B cell (primary cell): ENCODE results near the gene ST6GALNAC3. TPM values are rescaled to one million over a fixed set of nuclear protein-coding genes. Genes with fewer than 3 reads are reported as not detected.
A peak's percentile ranks its signal among the peaks of the same experiment; 100 is the strongest.

Experiments
- ATAC-seq: fragments of 200-7000 bp; cut with Tn5 transposase; one replicate; pipeline ENCODE4 v1.10.0; 2021; ENCODE audit warnings: low read depth, mild to moderate bottlenecking, moderate number of reproducible peaks, moderate library complexity
- CTCF ChIA-PET: fragments of 350-600 bp; sonication (Branson Sonifier 250); formaldehyde crosslinking; loops from one replicate; lab custom pipeline; 2021; ENCODE audit warnings: antibody characterized with exemption, inconsistent platforms; lab: Charles Lee
- POLR2A ChIA-PET: fragments of 350-600 bp; sonication (Branson Sonifier 250); formaldehyde crosslinking; loops from one replicate; lab custom pipeline; 2021; ENCODE audit warnings: antibody characterized with exemption; lab: Charles Lee
- DNase-seq: peaks from one replicate; pipeline ENCODE4 v3.0.0; 2013
- H2AFZ ChIP-seq: 2 replicates; pipeline ENCODE4 v1.6.1; 2012; ENCODE audit warnings: mild to moderate bottlenecking, low read depth, low read length; ENCODE audit not compliant: insufficient read depth, poor library complexity, severe bottlenecking
- H3K27ac ChIP-seq, 2 donors: 1 replicate in 1 of 2; 2 replicates in 1 of 2; pipeline ENCODE4 v1.5.1; 2012 to 2013; ENCODE audit warnings: low read length in 2 of 2, mild to moderate bottlenecking in 2 of 2, moderate library complexity in 1 of 2
- H3K27me3 ChIP-seq, 4 experiments: fragments of 200-600 bp in 1 of 4; sonication (generic) in 1 of 4; replicated peaks in 1 of 4; 1 replicate in 2 of 4; 2 replicates in 2 of 4; pipeline versions ENCODE4 v1.6.1 to v1.7.0; 2013 to 2016; ENCODE audit warnings: low read length in 3 of 4, mild to moderate bottlenecking in 2 of 4, mixed read lengths in 1 of 4, moderate library complexity in 1 of 4; ENCODE audit not compliant: insufficient read depth in 4 of 4, control insufficient read depth in 3 of 4; ENCODE audit errors: control extremely low read depth in 1 of 4
- H3K36me3 ChIP-seq, 2 experiments: replicated peaks in 1 of 2; 1 replicate in 1 of 2; 2 replicates in 1 of 2; pipeline versions ENCODE4 v1.6.1 to v1.7.1; 2013; ENCODE audit warnings: low read length in 1 of 2; ENCODE audit not compliant: insufficient read depth in 2 of 2, control insufficient read depth in 1 of 2; ENCODE audit errors: control extremely low read depth in 1 of 2, extremely low read depth in 1 of 2
- H3K4me1 ChIP-seq, 2 donors: fragments of 200-600 bp in 1 of 2; sonication (generic) in 1 of 2; 1 replicate in 1 of 2; 2 replicates in 1 of 2; pipeline versions ENCODE4 v1.5.1 to v1.6.1; 2013 to 2017; ENCODE audit warnings: low read length in 2 of 2; ENCODE audit not compliant: control insufficient read depth in 2 of 2, insufficient read depth in 2 of 2
- H3K4me2 ChIP-seq: replicated peaks from 2 replicates; pipeline ENCODE3; 2012; ENCODE audit warnings: mild to moderate bottlenecking, low read depth, low read length; ENCODE audit not compliant: poor library complexity, severe bottlenecking
- H3K4me3 ChIP-seq, 5 experiments: fragments of 200-600 bp in 1 of 5; sonication (generic) in 1 of 5; 1 replicate in 3 of 5; 2 replicates in 2 of 5; pipeline versions ENCODE4 v1.5.1 to v1.7.0; 2011 to 2016; ENCODE audit warnings: low read length in 4 of 5, mild to moderate bottlenecking in 4 of 5, low read depth in 2 of 5, control low read depth in 1 of 5, moderate library complexity in 1 of 5; ENCODE audit not compliant: insufficient read depth in 1 of 5; ENCODE audit errors: control extremely low read depth in 1 of 5, extremely low read depth in 1 of 5
- H3K79me2 ChIP-seq: fragments of 200-600 bp; sonication (generic); one replicate; pipeline ENCODE4 v1.6.0; 2016; ENCODE audit warnings: low read length; ENCODE audit not compliant: control insufficient read depth, insufficient read depth
- H3K9ac ChIP-seq: fragments of 200-600 bp; sonication (generic); 2 replicates; pipeline ENCODE4 v1.6.1; 2017; ENCODE audit warnings: mild to moderate bottlenecking, low read length, moderate library complexity
- H3K9me3 ChIP-seq, 3 donors: one replicate each; pipeline versions ENCODE4 v1.6.1 to v1.7.1; 2013; ENCODE audit warnings: low read length in 2 of 3; ENCODE audit not compliant: control insufficient read depth in 2 of 3, insufficient read depth in 1 of 3; ENCODE audit errors: control extremely low read depth in 1 of 3
- H4K20me1 ChIP-seq: 2 replicates; pipeline ENCODE4 v1.6.0; 2012; ENCODE audit warnings: mild to moderate bottlenecking, low read length; ENCODE audit not compliant: insufficient read depth, control insufficient read depth, poor library complexity, severe bottlenecking
- H3K27ac Mint-ChIP-seq: one replicate; pipeline ENCODE4 v1.8.0; 2021; ENCODE audit warnings: mixed read lengths
- H3K27me3 Mint-ChIP-seq: one replicate; pipeline ENCODE4 v1.8.0; 2021; ENCODE audit warnings: mixed read lengths
- H3K4me1 Mint-ChIP-seq: one replicate; pipeline ENCODE4 v1.8.0; 2021; ENCODE audit warnings: mixed read lengths
- H3K4me3 Mint-ChIP-seq: one replicate; pipeline ENCODE4 v1.8.0; 2021; ENCODE audit warnings: mixed read lengths
- H3K9me3 Mint-ChIP-seq: one replicate; pipeline ENCODE4 v1.8.0; 2022; ENCODE audit warnings: mixed read lengths; ENCODE audit not compliant: insufficient read depth
- CTCF ChIP-seq: fragments of 200-600 bp; IDR thresholded peaks from one replicate; pipeline ENCODE4 v1.8.0; 2022; ENCODE audit warnings: antibody characterized with exemption, mild to moderate bottlenecking
- EZH2 ChIP-seq: IDR thresholded peaks from 2 replicates; pipeline ENCODE4 v1.6.1; 2012; ENCODE audit warnings: borderline replicate concordance, low read depth, mild to moderate bottlenecking, moderate library complexity, low read length; ENCODE audit not compliant: insufficient read depth, poor library complexity, severe bottlenecking
- WGBS: methylation state at CpG from one replicate; pipeline ENCODE4 v1.1.5; 2013; ENCODE audit warnings: missing lambda C conversion rate; ENCODE audit not compliant: insufficient coverage; 5-methylcytosine and 5-hydroxymethylcytosine counted together
- intact Hi-C: fragments of 100-400 bp; cut with micrococcal nuclease; formaldehyde crosslinking; loops from one replicate; pipeline ENCODE4 v1.10.0; 2022
- polyA plus RNA-seq: library from polyadenylated mRNA; depleted of rRNA; stranded (reverse); fragments of >200 nt; gene quantifications from 2 replicates; pipeline ENCODE4 v1.2.3, GENCODE V29; 2012
- total RNA-seq, 2 donors: library from RNA; stranded (reverse); fragments of 120-200 nt in 1 of 2; gene quantifications; 1 replicate in 1 of 2; 2 replicates in 1 of 2; pipeline versions ENCODE4 v1.2.3 to v1.2.4, GENCODE V29; 2013 to 2022

Gene ST6GALNAC3
- total and polyA plus RNA-seq, 2 donors (not counting 1 experiment from before 2014, with no cell fraction given): 3.0 to 17.3 TPM

GRCh38 chr1:76209238-76209637 is 134.7 kb downstream of the ST6GALNAC3 start:
- Mint-ChIP-seq H3K9me3 (no peaks in the 10 kb centered on the region), H3K4me3 (no peak overlapping the region), H3K27me3 (no peaks in the 10 kb centered on the region), H3K27ac (no peak overlapping the region), H3K4me1 (peaks cover 13% of the 10 kb centered on the region)
- Histone ChIP-seq H3K27ac (no peak overlapping the region), H3K4me3 (no peak overlapping the region), H2AFZ (no peak overlapping the region), H3K4me1 (peaks cover 7 to 18% of the 10 kb centered on the region in 2 donors), H3K9me3 (peaks cover 0 to 5% (median 0%) of the 10 kb centered on the region in 3 donors), H3K79me2 (peaks cover 3% of the 10 kb centered on the region), H3K9ac (no peak overlapping the region), H3K36me3 (no peaks in the 10 kb centered on the region), H4K20me1 (no peaks in the 10 kb centered on the region), H3K27me3 (no peaks in the 10 kb centered on the region), H3K4me2 (no peak overlapping the region)
- POLR2A ChIA-PET: no interaction called here
- DNase-seq (no peak), ATAC-seq (no peak)
- WGBS: 94% methylated on average over 2 of the region's 4 CpGs
- no peak for TF ChIP-seq CTCF
- no peak for TF ChIP-seq EZH2
- intact Hi-C loops: no loop called here
- CTCF ChIA-PET: no interaction called here

GRCh38 chr1:76209648-76210047 is 135.1 kb downstream of the ST6GALNAC3 start:
- Histone ChIP-seq H3K4me2 (peak overlapping the region; percentile 4), H3K27me3 (no peaks in the 10 kb centered on the region), H3K9me3 (peaks cover 0 to 5% (median 0%) of the 10 kb centered on the region in 3 donors), H4K20me1 (no peaks in the 10 kb centered on the region), H2AFZ (no peak overlapping the region), H3K36me3 (no peaks in the 10 kb centered on the region), H3K27ac (no peak overlapping the region), H3K79me2 (peaks cover 3% of the 10 kb centered on the region), H3K9ac (no peak overlapping the region), H3K4me3 (no peak overlapping the region), H3K4me1 (peaks cover 7 to 18% of the 10 kb centered on the region in 2 donors)
- CTCF ChIA-PET: no interaction called here
- intact Hi-C loops: no loop called here
- Mint-ChIP-seq H3K9me3 (no peaks in the 10 kb centered on the region), H3K4me1 (peaks cover 13% of the 10 kb centered on the region), H3K4me3 (no peak overlapping the region), H3K27me3 (no peaks in the 10 kb centered on the region), H3K27ac (no peak overlapping the region)
- TF ChIP-seq CTCF (no peak), EZH2 (no peak)
- POLR2A ChIA-PET: no interaction called here
- WGBS: no CpG with 5 or more reads among the region's 3 CpGs
- ATAC-seq (no peak), DNase-seq (no peak)
